ENCODE measurements around the gene ASB18. TPM values are rescaled to one million over a fixed set of nuclear protein-coding genes. Genes with fewer than 3 reads are reported as not detected.

ASB18 gene
- total RNA-seq, 1 donor from 2014 or later: not detected

DNA sequence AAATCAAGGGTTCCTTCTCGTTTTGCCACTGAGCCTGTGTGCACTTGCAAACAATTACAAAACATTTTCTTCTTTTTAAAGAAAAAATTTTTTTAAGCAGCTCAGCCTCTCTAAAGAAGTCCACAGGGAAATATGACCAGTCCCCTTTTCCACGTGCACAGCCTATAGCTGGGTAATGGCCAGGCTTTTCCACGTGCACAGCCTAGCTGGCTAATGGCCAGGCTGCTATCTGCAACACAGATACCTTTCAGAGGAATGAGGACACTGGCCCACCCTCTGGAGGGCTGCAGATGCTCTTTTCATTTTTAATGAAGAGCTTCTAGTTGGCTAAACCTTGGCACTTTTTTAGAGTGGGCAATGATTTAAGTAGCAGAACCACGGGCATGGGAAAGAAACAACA lies 46.3 kb downstream of the ASB18 start:
- H3K4me3 Mint-ChIP-seq: no peak overlapping the region

DNA sequence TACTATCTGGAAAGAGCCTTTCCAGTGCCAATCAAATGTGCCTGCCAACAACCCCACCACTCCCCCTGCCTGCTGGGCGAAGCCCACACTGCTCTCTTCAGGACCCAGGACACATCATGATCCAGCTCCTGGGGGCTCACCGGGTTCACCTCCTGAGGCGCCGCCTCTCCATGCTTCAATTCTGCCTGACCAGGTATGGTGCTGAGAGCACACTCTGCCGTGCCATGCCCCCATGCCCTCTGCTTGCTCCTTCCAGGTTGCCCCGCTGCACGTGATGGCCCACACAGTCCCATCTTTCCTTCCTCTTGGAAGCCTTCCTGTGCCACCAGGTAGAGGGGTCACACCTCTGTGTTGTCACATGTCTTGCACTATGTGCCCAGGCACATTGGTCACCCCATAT lies 47.5 kb downstream of the ASB18 start:
- Mint-ChIP-seq H3K4me1 (ENCODE audit: unreplicated experiment) (no peaks in the 10 kb centered on the region), H3K27ac (no peak overlapping the region), H3K36me3 (no peaks in the 10 kb centered on the region), H3K4me3 (no peak overlapping the region), H3K9me3 (no peaks in the 10 kb centered on the region), H3K27me3 (peaks cover 17% of the 10 kb centered on the region)
- peak; percentile 47 for DNase-seq (ENCODE audit: extremely low spot score, unreplicated experiment)
- TF ChIP-seq, protein P1, sequence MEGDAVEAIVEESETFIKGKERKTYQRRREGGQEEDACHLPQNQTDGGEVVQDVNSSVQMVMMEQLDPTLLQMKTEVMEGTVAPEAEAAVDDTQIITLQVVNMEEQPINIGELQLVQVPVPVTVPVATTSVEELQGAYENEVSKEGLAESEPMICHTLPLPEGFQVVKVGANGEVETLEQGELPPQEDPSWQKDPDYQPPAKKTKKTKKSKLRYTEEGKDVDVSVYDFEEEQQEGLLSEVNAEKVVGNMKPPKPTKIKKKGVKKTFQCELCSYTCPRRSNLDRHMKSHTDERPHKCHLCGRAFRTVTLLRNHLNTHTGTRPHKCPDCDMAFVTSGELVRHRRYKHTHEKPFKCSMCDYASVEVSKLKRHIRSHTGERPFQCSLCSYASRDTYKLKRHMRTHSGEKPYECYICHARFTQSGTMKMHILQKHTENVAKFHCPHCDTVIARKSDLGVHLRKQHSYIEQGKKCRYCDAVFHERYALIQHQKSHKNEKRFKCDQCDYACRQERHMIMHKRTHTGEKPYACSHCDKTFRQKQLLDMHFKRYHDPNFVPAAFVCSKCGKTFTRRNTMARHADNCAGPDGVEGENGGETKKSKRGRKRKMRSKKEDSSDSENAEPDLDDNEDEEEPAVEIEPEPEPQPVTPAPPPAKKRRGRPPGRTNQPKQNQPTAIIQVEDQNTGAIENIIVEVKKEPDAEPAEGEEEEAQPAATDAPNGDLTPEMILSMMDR (conservative IDR thresholded peaks at IDR 0.05): no peak

More for the DNA sequence above, 46.3 kb downstream of the ASB18 start:
- no peaks in the 10 kb centered on the region for H3K4me1 Mint-ChIP-seq (ENCODE audit: unreplicated experiment)
- H3K9me3 Mint-ChIP-seq: no peaks in the 10 kb centered on the region
- TF ChIP-seq, protein P1 (conservative IDR thresholded peaks at IDR 0.05): no peak
- H3K27me3 Mint-ChIP-seq: peaks cover 17% of the 10 kb centered on the region
- DNase-seq (ENCODE audit: extremely low spot score, unreplicated experiment): peak; percentile 16
- no peak overlapping the region for H3K27ac Mint-ChIP-seq
- H3K36me3 Mint-ChIP-seq: no peaks in the 10 kb centered on the region

DNA sequence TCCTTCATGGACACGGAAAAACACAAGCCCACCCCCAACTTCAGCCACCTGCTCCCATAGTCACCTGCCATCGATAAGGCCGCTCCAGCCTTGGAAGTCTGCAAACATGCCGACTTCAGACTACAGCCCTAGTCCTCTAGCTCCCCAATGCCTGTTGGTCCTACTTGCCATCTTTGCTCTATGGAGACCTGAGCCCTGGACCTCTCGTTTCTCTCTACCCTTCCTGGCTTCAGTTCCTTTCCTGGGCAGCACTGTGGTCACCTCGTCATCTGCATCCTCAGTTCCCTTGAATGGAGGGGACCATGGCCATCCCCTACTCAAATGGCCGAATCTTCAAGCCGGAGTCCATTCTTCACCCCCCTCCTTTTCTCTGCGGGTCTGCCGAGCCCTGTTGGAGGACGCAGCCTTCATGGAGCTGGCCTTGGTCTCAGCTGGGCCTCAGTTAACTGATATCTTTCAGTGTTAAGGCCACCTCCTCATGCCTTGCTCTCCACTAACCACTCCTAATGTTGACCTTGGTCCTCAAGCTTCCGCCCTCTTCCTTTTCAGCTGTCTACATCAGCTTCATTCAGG lies 48.4 kb downstream of the ASB18 start:
- peak; percentile 56 for DNase-seq (ENCODE audit: extremely low spot score, unreplicated experiment)
- Mint-ChIP-seq H3K36me3 (no peaks in the 10 kb centered on the region), H3K27ac (no peak overlapping the region), H3K9me3 (no peaks in the 10 kb centered on the region), H3K4me1 (ENCODE audit: unreplicated experiment) (peaks cover 4% of the 10 kb centered on the region), H3K27me3 (peaks cover 17% of the 10 kb centered on the region), H3K4me3 (no peak overlapping the region)
- TF ChIP-seq, protein P1 (conservative IDR thresholded peaks at IDR 0.05): no peak

DNA sequence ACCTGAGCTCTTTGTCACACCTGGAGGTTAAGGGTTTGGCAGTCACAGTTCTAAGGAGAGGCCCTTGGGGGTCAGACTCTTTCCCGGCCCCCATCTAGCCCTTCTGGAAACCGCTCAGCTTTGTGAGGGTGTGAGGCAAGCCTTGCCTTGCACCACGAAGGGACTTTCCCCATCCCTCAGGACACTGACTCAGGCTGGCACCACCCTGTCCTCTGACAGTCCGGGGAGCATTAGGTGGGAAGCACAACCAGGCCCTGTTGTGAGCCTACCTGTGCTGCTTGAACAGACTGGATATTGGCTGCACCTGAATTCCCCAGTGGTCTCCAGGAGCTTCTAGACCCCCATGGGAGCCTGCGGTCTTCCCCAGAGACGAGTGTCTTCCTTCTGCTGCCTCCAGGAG lies 49.0 kb downstream of the ASB18 start:
- peak; percentile 52 for DNase-seq (ENCODE audit: extremely low spot score, unreplicated experiment)
- Mint-ChIP-seq H3K27me3 (peaks cover 21% of the 10 kb centered on the region), H3K4me1 (ENCODE audit: unreplicated experiment) (peaks cover 4% of the 10 kb centered on the region)

DNA sequence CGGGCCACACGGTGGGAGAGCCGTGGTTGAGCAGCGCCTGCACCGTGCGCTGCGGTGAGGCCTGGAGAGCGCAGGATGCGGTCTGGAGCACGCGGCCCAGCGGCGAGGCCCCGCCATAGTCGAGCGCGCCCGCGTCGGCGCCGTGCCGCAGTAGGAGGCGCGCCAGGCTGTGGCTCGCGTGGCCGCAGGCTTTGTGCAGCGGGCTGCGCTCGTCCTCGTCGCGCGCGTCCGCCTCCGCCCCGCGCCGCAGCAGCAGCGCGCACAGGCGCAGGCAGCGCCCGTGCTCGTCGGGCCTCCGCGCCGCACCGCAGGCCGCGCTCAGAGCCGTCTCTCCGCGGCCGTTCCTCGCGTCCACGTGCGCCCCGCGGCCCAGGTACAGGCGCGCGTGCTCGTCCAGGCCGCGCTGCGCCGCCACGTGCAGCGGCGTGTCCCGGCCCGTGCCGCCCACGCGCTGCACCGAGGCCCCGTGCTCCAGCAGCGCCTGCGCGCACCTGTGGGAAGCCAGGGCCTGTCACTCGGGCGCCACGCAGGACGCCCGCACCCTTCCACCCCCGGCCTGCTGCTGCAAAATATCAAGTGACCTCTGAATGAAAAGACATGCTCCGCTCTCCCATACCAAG lies 49.7 kb downstream of the ASB18 start:
- H3K27ac Mint-ChIP-seq: no peak overlapping the region
- no peaks in the 10 kb centered on the region for H3K9me3 Mint-ChIP-seq
- TF ChIP-seq, protein P1 (conservative IDR thresholded peaks at IDR 0.05): no peak
- H3K4me3 Mint-ChIP-seq: no peak overlapping the region
- H3K27me3 Mint-ChIP-seq: peaks cover 21% of the 10 kb centered on the region
- peak; percentile 57 for DNase-seq (ENCODE audit: extremely low spot score, unreplicated experiment)
- no peaks in the 10 kb centered on the region for H3K36me3 Mint-ChIP-seq
- H3K4me1 Mint-ChIP-seq (ENCODE audit: unreplicated experiment): peaks cover 4% of the 10 kb centered on the region

More for the DNA sequence above, 49.0 kb downstream of the ASB18 start:
- Mint-ChIP-seq H3K36me3 (no peaks in the 10 kb centered on the region), H3K27ac (no peak overlapping the region), H3K4me3 (no peak overlapping the region), H3K9me3 (no peaks in the 10 kb centered on the region)
- TF ChIP-seq, protein P1 (conservative IDR thresholded peaks at IDR 0.05): no peak
